NCI-H2227 treated with DMSO at 0.1 percent for 48 hours (cell line): ENCODE data around the gene POLR1E.

Experiments used
- DNase-seq: peaks from one replicate; lab custom pipeline; 2025; lab: John Stamatoyannopoulos, UW

The POLR1E gene, protein sequence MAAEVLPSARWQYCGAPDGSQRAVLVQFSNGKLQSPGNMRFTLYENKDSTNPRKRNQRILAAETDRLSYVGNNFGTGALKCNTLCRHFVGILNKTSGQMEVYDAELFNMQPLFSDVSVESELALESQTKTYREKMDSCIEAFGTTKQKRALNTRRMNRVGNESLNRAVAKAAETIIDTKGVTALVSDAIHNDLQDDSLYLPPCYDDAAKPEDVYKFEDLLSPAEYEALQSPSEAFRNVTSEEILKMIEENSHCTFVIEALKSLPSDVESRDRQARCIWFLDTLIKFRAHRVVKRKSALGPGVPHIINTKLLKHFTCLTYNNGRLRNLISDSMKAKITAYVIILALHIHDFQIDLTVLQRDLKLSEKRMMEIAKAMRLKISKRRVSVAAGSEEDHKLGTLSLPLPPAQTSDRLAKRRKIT

DNA sequence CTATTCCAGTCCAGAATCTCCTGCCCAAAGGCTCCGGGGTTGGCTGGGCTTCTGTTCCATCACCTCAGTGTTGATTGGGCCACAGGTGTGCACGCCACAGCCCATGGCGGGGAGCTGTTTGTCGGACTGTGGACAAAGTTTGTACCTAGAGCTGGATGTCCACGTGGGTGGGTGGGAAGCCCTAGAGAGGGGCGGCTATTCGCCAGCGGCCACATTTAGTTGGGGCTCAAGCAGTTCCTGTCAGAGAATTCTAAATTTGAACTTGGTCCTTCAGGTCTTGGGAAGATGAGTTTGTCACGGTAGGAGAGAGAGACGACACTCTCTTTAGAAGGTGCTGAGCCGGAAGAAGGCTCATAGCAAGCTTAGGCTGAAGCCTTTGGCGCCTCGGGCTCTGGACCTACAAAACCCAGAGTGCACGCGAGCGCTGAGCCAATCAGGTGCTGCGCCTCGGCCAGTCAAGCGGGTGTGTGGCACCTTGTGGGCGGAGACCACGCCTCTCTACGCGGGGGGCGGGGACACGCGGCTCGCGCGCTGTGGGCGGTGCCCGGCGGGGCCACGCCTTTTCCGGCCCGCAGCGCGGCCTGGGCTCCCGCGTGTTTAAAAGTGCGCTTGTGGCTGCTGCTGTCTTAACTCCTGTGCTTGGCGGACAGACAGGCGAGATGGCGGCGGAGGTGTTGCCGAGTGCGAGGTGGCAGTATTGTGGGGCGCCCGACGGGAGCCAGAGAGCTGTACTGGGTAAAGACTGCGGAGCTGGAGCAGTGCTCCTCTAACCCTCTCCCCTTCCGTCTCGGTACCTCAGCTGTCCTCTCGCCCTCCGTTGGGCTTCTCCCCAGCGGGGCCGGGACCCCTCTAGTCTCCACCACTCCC lies at the start of gene POLR1E:
POLR1E (plus strand) TSS at position 560 of the 867 bp plus-strand sequence; CDS start at position 660, 100 bp downstream.
- DNase-seq: peak; percentile 81

DNA sequence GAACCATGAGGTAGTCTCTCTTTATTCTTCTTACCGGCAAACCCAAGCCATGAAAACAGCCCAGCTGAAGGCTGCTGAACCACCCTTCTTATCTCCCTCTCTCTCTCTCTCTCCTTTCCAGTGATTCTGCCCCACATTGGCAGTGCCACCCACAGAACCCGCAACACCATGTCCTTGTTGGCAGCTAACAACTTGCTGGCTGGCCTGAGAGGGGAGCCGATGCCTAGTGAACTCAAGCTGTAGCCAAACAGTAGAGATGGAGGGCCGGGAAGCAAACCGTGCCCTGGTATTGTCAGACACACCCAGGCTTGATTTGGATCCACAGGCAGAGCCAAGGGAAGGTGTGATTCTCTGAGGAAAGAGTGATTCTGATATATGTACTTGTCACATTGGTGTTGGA lies 49.2 kb upstream of the POLR1E start:
- no peak for DNase-seq

DNA sequence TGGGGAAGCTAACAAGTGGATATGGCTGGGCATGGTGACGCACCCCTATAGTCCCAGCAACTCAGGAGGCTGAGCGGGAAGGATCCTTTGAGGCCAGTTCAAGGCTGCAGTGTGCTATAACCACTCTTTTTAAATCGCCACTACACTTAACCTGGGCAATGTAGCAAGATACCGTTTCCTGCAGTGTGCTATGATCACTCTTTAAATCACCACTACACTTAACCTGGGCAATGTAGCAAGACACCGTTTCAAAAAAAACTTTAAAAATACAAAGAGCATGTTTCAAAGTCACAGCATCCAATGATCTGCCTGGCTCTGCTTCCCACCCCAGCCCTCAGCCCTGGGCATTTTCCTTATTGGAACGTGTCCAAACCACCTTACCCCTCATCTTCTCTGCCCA lies 48.7 kb upstream of the POLR1E start:
- DNase-seq: no peak

DNA sequence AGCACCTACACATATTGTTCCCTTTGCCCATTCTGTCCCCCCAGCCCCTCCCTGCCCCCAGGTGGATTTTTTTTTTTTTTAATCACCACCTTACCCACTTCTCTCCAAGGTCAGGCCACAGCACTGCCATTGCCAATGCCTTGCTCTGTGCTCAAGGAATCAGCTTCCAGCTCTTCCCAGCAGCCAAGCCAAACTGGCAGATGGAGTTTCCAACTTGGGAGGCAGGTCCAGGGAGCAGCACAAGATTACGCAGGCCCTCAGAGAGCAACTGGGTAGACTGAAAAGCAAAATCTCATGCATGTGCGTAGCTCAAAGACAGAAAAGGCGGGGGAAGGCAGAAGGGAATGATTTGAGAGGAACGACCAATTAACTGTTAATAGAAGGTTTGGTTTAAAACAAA lies 48.1 kb upstream of the POLR1E start:
- no peak for DNase-seq

DNA sequence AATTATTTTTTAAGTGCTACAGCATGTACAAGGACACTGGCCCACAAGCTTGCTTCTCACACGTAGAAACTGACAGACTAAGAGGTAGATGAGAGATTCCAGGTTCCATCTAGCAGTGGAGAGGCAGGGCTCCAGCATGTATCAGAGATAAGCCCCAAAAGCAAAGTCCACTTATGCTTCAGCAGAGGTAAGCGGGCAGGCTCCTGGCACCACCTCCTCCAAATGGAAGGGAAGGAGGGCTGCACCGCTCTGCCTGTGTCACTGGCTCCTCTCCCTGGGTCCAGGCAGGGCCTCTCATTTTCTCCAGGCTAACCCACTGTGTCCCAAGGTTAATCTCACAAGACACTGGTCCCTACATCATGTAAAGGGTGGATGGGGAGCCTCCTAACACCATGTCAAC lies 47.4 kb upstream of the POLR1E start:
- no peak for DNase-seq

DNA sequence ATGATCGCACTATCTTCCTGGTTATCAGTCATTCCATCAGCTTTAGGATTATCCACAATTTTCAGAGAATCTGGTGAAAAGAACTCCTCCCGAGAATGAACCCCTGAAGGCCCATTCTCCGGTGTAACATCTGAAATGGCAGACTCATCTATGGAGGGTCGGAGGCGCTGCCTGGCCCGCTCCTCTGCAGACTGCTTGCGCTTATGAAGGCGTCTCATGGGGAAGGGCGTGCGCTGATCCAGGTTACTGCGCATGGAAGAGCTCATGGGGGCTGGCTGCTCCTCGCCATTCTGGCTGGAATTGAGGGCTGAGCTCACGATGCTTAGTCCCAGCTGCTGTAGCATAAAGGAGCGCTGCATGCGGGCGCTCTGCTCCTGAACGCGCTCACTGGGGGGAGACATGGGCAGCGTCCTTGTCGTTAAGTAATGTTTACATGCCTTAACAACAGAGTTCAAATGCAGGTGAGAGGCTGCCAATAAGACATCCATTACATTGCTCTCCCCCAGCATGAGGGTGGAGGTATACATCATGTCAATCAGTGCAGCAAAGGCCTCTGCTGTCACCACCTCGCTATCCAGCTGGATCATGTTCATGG lies 43.9 kb upstream of the POLR1E start:
- DNase-seq: no peak

DNA sequence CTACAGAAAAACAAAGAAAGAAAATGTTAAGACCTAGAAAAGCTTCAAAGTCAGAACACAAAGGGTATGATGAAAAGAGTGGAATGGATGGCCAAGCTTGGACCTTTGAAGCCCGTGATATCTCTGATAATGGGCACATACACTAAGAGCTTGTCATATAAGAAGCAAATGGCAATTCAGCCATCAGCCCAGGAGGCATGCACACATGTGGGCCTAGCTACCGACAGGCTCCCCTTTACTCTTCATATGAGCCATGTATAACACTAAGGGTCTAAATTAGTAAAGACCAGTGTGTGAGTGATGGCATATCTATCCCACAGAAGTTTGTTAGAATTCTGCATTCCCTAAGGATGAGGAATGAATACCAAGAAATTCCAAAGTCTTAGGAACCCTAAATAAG lies 43.2 kb upstream of the POLR1E start:
- DNase-seq: no peak

DNA sequence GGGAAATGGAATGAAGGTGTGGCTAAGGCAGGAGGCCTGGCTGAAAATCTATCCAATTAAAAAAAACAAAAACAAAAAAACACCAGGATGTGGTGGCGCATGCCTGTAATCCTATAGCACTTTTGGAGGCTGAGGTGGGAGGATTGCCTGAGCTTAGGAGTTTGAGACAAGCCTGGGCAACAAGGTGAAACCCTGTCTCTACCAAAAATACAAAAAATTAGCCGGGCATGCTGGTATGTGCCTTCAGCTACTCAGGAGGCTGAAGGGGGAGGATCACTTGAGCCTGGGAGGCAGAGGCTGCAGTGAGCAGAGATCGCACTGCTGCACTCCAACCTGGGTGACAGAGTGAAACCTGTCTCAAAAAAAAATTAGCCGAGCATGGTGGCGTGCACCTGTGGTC lies 42.2 kb upstream of the POLR1E start:
- no peak for DNase-seq

DNA sequence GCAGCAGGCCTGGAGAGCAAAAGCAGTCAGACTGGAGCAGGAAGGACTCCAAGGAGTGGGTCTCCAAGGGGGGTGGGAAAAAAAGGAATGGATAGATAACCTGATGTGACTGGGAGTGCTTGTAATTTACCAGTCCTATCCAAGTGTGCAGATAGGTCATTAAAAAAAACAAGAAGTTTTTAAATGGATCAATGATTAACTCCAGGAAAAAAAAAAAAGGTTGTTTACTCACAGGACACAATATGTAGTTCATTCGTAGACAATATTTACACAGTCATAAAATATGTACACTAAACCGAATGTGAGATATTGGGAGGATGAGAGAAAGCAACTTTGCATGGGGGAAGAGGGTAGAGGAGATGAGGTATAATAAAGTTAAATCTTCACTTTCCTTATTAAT lies 40.9 kb upstream of the POLR1E start:
- DNase-seq: no peak

DNA sequence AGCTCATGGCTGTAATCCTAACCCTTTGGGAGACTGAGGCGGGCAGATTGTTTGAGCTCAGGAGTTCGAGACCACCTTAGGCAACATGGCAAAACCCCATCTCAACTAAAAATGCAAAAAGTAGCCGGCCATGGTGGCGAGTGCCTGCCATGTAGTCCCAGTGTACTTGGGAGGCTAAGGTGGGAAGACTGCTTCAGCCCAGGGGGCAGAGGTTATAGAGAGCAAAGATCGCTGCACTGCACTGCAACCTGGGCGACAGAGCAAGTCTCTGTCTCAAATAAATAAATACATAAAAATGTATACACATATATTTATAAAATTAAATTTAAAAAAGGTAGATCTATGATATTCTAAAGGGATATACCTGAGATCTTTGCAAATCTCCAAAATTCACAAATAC lies 39.9 kb upstream of the POLR1E start:
- no peak for DNase-seq

DNA sequence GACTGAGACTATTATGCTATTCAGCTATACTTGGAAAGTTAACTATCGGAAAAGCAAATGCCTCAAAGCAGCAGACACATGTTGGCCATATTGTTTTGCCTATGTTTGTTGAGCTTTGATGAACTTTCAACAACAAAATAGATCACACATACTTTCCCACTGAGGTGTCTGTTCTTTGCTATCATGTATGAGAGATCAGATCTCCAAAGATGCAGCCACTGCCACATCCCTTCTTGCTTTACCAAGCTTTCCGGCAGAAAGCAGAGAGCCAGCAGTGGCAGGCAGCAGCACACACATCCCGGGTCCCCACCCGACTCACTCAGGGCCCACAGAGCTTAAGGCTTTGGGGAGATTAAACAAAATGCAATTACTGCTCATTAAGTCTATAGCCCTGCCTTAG lies 39.3 kb upstream of the POLR1E start:
- no peak for DNase-seq

DNA sequence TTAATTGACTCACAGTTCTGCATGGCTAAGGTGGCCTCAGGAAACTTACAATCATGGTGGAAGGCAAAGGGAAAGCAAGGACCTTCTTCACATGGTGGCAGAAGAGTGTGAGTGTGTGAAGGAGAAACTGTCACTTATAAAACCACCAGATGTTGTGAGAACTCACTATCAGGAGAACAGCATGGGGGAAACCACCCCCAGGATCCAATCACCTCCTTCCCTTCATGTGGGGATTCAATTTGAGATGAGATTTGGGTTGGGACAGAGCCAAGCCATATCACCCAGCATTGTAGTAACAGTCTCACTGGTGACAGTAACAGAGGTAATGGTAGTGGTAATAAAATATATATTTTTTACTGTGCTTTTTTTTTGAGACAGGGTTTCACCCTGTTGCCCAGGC lies 38.6 kb upstream of the POLR1E start:
- DNase-seq: no peak

DNA sequence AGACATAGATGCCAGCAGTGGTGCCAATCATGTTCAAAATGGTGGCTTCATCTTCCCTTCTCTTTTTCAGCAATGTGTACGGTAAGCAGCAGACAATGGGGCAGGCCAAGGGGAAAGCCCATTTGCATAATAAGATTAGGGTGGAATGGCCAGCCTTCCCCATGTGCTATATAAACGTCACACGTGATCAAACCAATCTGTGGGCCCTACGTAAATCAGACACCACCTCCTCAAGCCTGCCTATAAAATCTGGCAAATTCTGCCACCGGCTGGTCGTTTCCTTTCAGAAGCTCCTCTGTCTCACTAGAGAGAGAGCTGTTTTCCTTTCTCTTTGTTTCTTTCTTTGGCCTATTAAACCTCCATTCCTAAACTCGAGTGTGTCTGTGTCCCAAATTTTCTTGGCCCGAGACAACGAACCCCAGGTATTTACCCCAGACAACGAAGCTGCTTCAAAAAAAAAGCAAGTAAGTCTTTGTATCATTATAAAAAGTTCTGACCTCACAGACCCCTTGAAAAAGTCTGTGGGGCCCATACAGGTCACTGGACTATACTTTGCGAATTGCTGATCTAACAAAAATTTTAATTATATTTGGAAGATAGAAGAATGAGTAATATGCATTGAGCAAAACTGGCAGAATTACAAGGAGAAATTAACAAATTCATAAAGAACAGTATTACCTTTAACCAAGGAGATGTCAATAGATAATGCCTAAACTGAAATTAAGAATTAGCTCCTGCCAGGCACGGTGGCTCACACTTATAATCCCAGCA lies 35.7 kb upstream of the POLR1E start:
- no peak for DNase-seq

DNA sequence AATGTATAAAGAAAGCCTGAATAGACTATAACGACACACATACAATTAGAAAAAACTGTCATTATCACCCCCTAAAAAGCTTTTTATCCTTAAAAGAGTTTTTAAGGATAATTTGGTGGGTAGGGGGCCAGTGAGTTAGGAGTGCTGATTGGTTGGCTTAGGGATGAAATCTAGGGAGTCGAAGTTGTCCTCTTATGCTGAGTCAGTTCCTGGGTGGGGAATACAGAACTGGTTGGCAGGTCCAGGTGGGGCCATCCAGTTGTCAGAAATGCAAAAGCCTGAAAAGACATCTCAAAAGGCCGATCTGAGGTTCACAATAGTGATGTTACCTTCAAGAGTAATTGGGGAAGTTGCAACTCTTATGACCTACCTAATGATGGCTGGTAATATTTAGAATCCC lies 34.1 kb upstream of the POLR1E start:
- no peak for DNase-seq

DNA sequence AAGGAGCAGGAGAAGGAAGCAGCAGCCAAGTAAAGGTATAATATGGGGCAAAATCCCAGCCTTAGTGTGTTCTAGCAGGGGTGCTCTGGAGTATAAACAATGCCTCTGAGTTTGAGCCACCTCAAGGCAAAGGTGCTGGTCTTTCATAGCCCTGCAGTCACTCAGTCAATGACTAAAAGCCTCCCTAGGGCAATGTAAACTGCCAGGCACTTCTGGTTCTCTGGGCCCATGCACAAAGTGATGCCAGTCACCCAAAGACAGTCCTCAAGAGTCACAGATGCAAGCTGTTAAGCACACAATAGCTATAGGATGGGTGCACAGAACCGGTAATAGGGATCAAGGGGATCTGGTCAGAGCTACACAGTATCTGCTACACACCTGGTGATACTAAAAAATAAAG lies 33.1 kb upstream of the POLR1E start:
- no peak for DNase-seq

DNA sequence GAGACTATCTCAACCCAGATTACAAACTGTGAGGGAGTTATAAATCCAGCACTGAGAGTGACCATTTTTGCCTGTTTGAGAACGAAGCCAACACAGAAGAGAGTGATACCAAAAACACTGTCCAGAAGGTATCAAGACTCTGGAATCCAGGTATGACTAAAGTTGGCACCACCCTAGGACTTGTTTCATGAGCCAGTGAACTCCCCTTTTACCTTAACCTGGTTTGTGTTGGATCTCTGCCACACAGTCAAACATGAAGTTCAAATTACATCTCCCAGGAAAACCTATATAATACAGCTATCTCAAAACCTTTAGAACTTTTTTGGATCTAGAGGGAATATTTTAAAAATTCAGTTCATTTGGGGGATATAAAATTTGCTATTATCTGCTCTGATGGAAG lies 31.9 kb upstream of the POLR1E start:
- DNase-seq: no peak

DNA sequence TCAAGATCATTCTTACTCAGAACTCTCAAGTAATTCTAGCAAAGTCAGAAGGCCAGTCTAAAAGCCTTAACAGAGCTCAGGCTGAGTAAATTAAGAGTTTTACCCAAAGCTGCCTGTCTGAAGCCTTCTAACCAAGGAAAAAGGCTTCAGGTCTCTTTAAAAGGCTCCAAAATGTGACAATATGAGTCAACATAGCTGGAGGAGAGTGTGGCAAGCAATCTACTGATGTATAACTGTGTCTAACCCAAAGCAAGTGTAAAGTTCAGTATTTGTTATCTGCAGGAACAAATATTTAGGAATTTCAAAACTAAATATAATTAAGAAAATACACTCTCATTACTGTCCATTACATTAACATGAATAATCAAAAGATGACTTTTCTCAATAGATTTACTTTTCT lies 31.5 kb upstream of the POLR1E start:
- no peak for DNase-seq

DNA sequence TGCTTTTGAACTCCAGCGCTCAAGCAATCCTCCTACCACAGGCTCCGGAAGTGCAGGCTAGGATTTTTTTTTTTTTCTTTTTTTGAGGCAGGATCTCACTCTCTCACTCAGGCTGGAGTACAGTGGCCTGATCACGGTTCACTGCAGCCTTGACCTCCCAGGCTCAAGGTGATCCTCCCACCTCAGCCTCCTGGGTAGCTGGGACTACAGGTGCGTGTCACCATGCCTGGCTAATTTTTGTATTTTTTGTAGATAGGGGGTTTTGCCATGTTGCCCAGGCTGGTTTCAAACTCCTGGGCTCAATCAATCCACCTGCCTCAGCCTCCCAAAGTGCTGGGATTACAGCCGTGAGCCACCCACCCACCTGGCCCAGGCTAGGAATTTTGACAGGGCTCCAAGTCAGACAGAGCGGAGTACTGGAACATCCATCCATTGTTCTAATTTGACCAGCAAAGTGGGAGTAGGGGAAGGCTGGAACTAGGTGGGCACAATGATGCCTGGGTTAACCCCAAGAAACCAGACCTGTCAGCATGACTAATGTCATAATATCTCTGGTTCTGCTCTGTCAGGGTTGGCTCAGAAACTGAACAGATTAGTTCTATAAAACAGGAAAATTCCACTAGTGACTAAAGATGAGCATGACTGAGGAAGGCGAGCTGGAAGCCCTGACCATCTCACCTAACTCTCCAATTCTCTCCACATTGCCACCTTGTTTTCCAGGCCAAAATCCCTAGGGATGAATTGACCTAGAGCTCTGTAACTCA lies 29.7 kb upstream of the POLR1E start:
- no peak for DNase-seq

DNA sequence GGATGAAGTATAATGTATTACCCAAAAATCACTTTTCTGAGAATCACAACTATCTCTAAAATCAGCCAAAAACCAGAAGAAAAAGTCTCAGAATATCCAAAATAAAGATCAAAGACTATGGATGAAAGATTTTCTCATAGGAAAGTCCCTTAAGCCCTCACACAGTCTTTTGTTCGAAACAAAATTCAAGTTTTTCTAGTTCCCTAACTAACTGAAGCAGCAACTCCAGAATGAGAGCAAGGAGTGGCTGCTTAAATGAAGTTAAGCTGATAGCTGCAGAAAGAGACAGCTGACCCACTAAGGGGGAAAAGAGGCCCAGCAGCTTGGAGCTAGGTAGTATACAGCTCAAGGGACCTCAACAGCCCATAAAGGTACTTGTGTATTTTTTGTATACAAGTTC lies 28.9 kb upstream of the POLR1E start:
- no peak for DNase-seq

DNA sequence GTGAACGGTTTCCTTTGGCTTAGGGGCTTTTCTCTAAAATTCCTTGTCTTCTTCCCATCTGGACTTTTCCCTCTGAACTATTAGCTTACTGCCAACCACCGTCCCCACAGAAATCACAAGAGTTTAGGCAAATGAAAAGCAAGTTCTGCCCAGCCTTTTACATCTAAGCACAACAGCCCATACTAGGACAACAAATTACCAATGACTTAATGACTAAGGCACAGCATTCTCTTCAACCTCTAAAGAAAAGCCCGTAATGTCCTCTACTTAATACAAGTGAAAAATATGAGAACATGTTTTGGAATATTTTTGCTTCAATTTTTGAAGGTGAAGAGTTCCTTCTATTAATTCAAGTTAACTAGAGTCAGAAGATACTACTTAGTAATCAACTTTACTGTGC lies 21.7 kb upstream of the POLR1E start:
- DNase-seq: no peak
